M059J (cell line): Measurements from ENCODE around the gene VAMP1. TPM values are rescaled to one million over a fixed set of nuclear protein-coding genes. Genes with fewer than 3 reads are reported as not detected.
"Not testable (repeated sequence)": the region's sequence is repeated elsewhere in the genome, so short reads cannot be mapped to it uniquely, and the experiment has no call there.

Experiments
- DNase-seq: peaks from one replicate; pipeline ENCODE4 v3.0.0-alpha.2; 2012; ENCODE audit warnings: low read depth
- total RNA-seq: library from RNA; depleted of rRNA; stranded (reverse); fragments of >200 nt; shearing (Covaris generic); gene quantifications from 2 replicates; pipeline ENCODE4 v1.2.3, GENCODE V29; 2014

The VAMP1 gene
- total RNA-seq, 1 experiment from 2014 or later, result 2.6 TPM

- no peak for DNase-seq
Measured at GRCh38 chr12:6469609-6470374, 685 bp downstream of the VAMP1 start.

GRCh38 chr12:6469092-6469491 lies 1.4 kb downstream of the VAMP1 start:
- no peak for DNase-seq

GRCh38 chr12:6468283-6468575 lies 2.2 kb downstream of the VAMP1 start:
- peak; percentile 30 for DNase-seq

GRCh38 chr12:6467571-6468282 lies 2.8 kb downstream of the VAMP1 start:
- DNase-seq, result not testable (repeated sequence)

- DNase-seq, result not testable (repeated sequence)
Measured at GRCh38 chr12:6466751-6467150, 3.7 kb downstream of the VAMP1 start.

- DNase-seq, result no peak
Measured at GRCh38 chr12:6466184-6466573, 4.3 kb downstream of the VAMP1 start.

GRCh38 chr12:6465467-6466183 lies 4.9 kb downstream of the VAMP1 start:
- DNase-seq, result peak; percentile 67

GRCh38 chr12:6464531-6464930 lies 5.9 kb downstream of the VAMP1 start:
- no peak for DNase-seq

GRCh38 chr12:6463858-6464257 lies 6.6 kb downstream of the VAMP1 start:
- no peak for DNase-seq

- DNase-seq, result no peak
Measured at GRCh38 chr12:6463216-6463615, 7.3 kb downstream of the VAMP1 start.

GRCh38 chr12:6462234-6462995 lies 8.1 kb downstream of the VAMP1 start:
- no peak for DNase-seq

GRCh38 chr12:6461401-6462233 lies 8.9 kb downstream of the VAMP1 start:
- no peak for DNase-seq

- DNase-seq, result no peak
Measured at GRCh38 chr12:6460751-6461371, 9.6 kb downstream of the VAMP1 start.

GRCh38 chr12:6459004-6459337 lies 11.5 kb downstream of the VAMP1 start:
- DNase-seq, result no peak

GRCh38 chr12:6458281-6459003 lies 12.0 kb downstream of the VAMP1 start:
- DNase-seq, result no peak

- no peak for DNase-seq
Measured at GRCh38 chr12:6457220-6457945, 13.1 kb downstream of the VAMP1 start.

- no peak for DNase-seq
Measured at GRCh38 chr12:6452944-6453630, 17.4 kb downstream of the VAMP1 start.

GRCh38 chr12:6452245-6452943 lies 18.1 kb downstream of the VAMP1 start:
- no peak for DNase-seq
